ENCODE results near the gene TESPA1. TPM values are rescaled to one million over a fixed set of nuclear protein-coding genes. Genes with fewer than 3 reads are reported as not detected.

TESPA1 gene
- polyA plus RNA-seq, 1 donor (not counting 4 experiments of a cell fraction or from before 2014, with no cell fraction given) = not detected

GRCh38 chr12:54983536-54984101 lies 943 bp downstream of the TESPA1 start:
- no peak overlapping the region for H3K27ac ChIP-seq (ENCODE audit: control insufficient read depth, insufficient read depth, low read length)
- no peaks in the 10 kb centered on the region for H3K27me3 ChIP-seq (ENCODE audit: control insufficient read depth, extremely low read depth, insufficient read depth, low read length)
- H3K36me3 ChIP-seq (ENCODE audit: control insufficient read depth in 2 of 2, extremely low read depth in 1 of 2, insufficient read depth in 2 of 2, low read length in 2 of 2) = no peaks in the 10 kb centered on the region
- H3K4me3 ChIP-seq (ENCODE audit: control insufficient read depth in 2 of 3, extremely low read depth in 1 of 3, insufficient read depth in 2 of 3, low read depth in 1 of 3, low read length in 3 of 3) = no peak overlapping the region
- TF ChIP-seq EZH2 (IDR thresholded peaks at IDR 0.05; ENCODE audit: low read length) = no peak
- TF ChIP-seq, protein P1, sequence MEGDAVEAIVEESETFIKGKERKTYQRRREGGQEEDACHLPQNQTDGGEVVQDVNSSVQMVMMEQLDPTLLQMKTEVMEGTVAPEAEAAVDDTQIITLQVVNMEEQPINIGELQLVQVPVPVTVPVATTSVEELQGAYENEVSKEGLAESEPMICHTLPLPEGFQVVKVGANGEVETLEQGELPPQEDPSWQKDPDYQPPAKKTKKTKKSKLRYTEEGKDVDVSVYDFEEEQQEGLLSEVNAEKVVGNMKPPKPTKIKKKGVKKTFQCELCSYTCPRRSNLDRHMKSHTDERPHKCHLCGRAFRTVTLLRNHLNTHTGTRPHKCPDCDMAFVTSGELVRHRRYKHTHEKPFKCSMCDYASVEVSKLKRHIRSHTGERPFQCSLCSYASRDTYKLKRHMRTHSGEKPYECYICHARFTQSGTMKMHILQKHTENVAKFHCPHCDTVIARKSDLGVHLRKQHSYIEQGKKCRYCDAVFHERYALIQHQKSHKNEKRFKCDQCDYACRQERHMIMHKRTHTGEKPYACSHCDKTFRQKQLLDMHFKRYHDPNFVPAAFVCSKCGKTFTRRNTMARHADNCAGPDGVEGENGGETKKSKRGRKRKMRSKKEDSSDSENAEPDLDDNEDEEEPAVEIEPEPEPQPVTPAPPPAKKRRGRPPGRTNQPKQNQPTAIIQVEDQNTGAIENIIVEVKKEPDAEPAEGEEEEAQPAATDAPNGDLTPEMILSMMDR (optimal IDR thresholded peaks at IDR 0.05 in 1 of 3, IDR thresholded peaks at IDR 0.05 in 1 of 3, conservative IDR thresholded peaks at IDR 0.05 in 1 of 3; ENCODE audit: extremely low read depth in 1 of 3, insufficient read depth in 2 of 3, low read length in 3 of 3) = no peak
- DNase-seq (ENCODE audit: low read depth, low spot score) (no peak), FAIRE-seq (no peak)
- H4K20me1 ChIP-seq (ENCODE audit: control insufficient read depth, extremely low read depth, insufficient read depth, low read length) = no peaks in the 10 kb centered on the region
- dilution Hi-C loops (cut with MboI; ENCODE audit: extremely low pct_ligation_motif_present, low sequenced_read_pairs) = no loop called here
- H3K9ac ChIP-seq (ENCODE audit: control insufficient read depth, extremely low read depth, insufficient read depth, low read length) = no peak overlapping the region
- H3K4me2 ChIP-seq (ENCODE audit: control insufficient read depth, extremely low read depth, insufficient read depth, low read depth, low read length) = no peak overlapping the region
- no peaks in the 10 kb centered on the region for H3K9me1 ChIP-seq (ENCODE audit: control insufficient read depth, extremely low read depth, insufficient read depth, low read length)
- H2AFZ ChIP-seq (ENCODE audit: control insufficient read depth, low read length) = no peak overlapping the region
- no peaks in the 10 kb centered on the region for H3K9me3 ChIP-seq (ENCODE audit: control insufficient read depth, low read depth, low read length)
- H3K79me2 ChIP-seq (ENCODE audit: control insufficient read depth, insufficient read depth, low read length) = no peaks in the 10 kb centered on the region
- H3K4me1 ChIP-seq (ENCODE audit: control insufficient read depth, extremely low read depth, insufficient read depth, low read length) = no peaks in the 10 kb centered on the region

GRCh38 chr12:54981796-54982195 lies 2.8 kb downstream of the TESPA1 start:
- TF ChIP-seq EZH2 (IDR thresholded peaks at IDR 0.05; ENCODE audit: low read length) = no peak
- TF ChIP-seq, protein P1 (optimal IDR thresholded peaks at IDR 0.05 in 1 of 3, IDR thresholded peaks at IDR 0.05 in 1 of 3, conservative IDR thresholded peaks at IDR 0.05 in 1 of 3; ENCODE audit: extremely low read depth in 1 of 3, insufficient read depth in 2 of 3, low read length in 3 of 3) = no peak
- H3K9me1 ChIP-seq (ENCODE audit: control insufficient read depth, extremely low read depth, insufficient read depth, low read length) = no peaks in the 10 kb centered on the region
- DNase-seq (ENCODE audit: low read depth, low spot score) (no peak), FAIRE-seq (no peak)
- H3K9me3 ChIP-seq (ENCODE audit: control insufficient read depth, low read depth, low read length) = no peaks in the 10 kb centered on the region
- H3K36me3 ChIP-seq (ENCODE audit: control insufficient read depth in 2 of 2, extremely low read depth in 1 of 2, insufficient read depth in 2 of 2, low read length in 2 of 2) = no peaks in the 10 kb centered on the region
- H3K4me2 ChIP-seq (ENCODE audit: control insufficient read depth, extremely low read depth, insufficient read depth, low read depth, low read length) = no peak overlapping the region
- no peak overlapping the region for H3K27ac ChIP-seq (ENCODE audit: control insufficient read depth, insufficient read depth, low read length)
- H3K9ac ChIP-seq (ENCODE audit: control insufficient read depth, extremely low read depth, insufficient read depth, low read length) = no peak overlapping the region
- no peaks in the 10 kb centered on the region for H3K79me2 ChIP-seq (ENCODE audit: control insufficient read depth, insufficient read depth, low read length)
- H3K27me3 ChIP-seq (ENCODE audit: control insufficient read depth, extremely low read depth, insufficient read depth, low read length) = no peaks in the 10 kb centered on the region
- no peak overlapping the region for H2AFZ ChIP-seq (ENCODE audit: control insufficient read depth, low read length)
- peaks cover 2% of the 10 kb centered on the region for H3K4me1 ChIP-seq (ENCODE audit: control insufficient read depth, extremely low read depth, insufficient read depth, low read length)
- dilution Hi-C loops (cut with MboI; ENCODE audit: extremely low pct_ligation_motif_present, low sequenced_read_pairs) = no loop called here
- no peaks in the 10 kb centered on the region for H4K20me1 ChIP-seq (ENCODE audit: control insufficient read depth, extremely low read depth, insufficient read depth, low read length)
- H3K4me3 ChIP-seq (ENCODE audit: control insufficient read depth in 2 of 3, extremely low read depth in 1 of 3, insufficient read depth in 2 of 3, low read depth in 1 of 3, low read length in 3 of 3) = no peak overlapping the region

Measured in keratinocyte (primary cell).